Jurkat, Clone E6-1 (cell line): ENCODE measurements around the gene CPA1.
A peak's percentile ranks its signal among the peaks of the same experiment; 100 is the strongest.
"Not testable (repeated sequence)": the region's sequence is repeated elsewhere in the genome, so short reads cannot be mapped to it uniquely, and the experiment has no call there.

Experiments used
- DNase-seq: peaks from one replicate; pipeline ENCODE4 v3.0.0-alpha.2; 2011; ENCODE audit warnings: low read depth, low spot score
- H3K4me3 ChIP-seq: 2 replicates; pipeline ENCODE4 v1.5.1; 2011; ENCODE audit warnings: mild to moderate bottlenecking, low read length, control low read depth, moderate library complexity

CPA1 gene

DNA sequence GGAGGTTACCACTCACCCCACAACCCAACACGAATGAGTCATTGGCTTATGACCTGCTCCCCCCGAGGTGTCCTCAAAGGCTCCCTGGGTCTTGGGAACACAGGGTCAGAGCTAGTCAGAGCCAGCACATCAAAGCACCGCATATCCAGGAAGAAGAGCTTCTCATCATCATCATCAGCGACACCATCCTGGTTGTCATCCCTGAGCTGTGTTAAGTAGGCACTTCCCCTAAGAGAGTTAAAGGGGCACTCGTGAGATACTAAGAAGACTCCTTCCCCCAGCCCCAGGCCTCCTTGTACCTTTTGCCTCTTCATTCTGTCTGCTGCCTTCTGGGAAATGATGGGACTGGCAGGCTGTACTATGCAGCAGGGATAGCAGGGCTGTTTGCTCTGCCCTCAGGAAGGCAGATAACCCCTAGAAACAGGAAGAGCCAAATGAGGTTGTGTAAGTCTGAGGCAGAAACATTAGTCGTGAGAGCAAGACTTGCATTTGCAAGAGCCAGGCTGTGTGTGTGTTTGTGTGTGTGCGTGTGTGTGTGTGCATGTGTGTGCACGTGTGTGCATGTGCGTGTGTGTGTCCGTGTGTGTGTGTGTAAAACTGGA, 11.1 kb upstream of the CPA1 start:
- no peak overlapping the region for H3K4me3 ChIP-seq
- peak; percentile 31 for DNase-seq

DNA sequence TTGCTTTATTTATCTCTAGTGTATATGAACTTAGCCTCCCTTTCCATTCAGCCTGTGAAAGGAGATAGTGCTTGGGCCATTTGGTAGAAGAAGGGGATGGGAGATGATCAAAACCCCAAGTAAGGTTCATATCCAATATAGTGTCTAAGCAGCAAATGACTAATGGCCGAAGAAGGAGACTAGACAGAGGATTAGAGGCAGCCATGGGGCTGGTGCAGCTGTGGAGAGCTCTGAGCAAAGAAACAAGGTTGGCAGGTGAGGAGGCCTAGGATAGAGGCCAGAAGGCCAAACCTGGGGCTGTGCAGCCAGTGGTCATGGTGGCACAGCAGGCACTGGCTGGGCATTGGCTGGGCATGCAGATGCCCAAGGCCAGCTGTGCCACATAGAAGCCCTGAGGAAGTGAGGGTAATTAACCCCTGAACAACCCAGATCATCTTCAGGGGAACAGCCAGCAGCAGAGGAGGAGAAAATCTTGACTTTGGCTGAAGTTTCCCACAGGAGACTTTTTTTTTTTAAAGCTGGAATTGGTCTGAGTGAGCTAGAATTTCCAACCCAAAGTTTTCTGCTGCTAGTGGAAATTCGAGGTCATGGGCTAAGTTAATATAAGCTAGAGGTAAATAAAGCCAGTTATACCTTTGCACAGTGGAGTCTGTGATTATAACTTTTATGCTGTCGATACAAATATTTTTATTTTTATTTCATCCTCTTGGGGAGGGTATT, 10.3 kb upstream of the CPA1 start:
- DNase-seq: no peak
- H3K4me3 ChIP-seq: no peak overlapping the region

- no peak for DNase-seq
These were observed 9.2 kb upstream of the CPA1 start for GRCh38 chr7:130371046-130371445.

GRCh38 chr7:130372402-130373165, 7.7 kb upstream of the CPA1 start:
- DNase-seq: no peak

More at GRCh38 chr7:130371046-130371445, 9.2 kb upstream of the CPA1 start:
- no peak overlapping the region for H3K4me3 ChIP-seq

GRCh38 chr7:130374507-130374906, 5.8 kb upstream of the CPA1 start:
- DNase-seq: no peak
- H3K4me3 ChIP-seq: no peak overlapping the region

More at GRCh38 chr7:130372402-130373165, 7.7 kb upstream of the CPA1 start:
- no peak overlapping the region for H3K4me3 ChIP-seq

GRCh38 chr7:130376461-130376860, 3.8 kb upstream of the CPA1 start:
- DNase-seq, H3K4me3 ChIP-seq: not testable (repeated sequence)

DNA sequence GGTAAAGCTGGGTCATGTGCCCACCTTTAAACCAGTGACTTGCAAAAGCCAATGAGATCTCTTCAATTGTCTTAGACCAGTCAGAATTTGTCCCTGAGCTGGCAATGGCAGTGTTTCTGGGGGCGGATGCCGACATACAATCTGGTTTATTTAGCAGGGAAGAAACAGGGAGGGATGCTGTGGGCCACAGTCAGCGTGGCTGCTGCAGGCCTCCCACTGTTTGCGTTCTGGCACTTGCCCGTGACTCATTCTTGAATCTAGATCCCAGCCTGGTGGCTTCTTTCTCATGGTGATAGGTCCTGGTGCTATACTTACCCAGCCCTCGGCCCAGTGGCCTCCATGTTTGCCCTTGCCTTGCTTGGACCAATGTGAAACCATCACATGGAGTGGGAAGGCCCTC, 3.1 kb upstream of the CPA1 start:
- no peak overlapping the region for H3K4me3 ChIP-seq
- DNase-seq: no peak

GRCh38 chr7:130379019-130379418, 1.3 kb upstream of the CPA1 start:
- no peak overlapping the region for H3K4me3 ChIP-seq
- DNase-seq: no peak

DNA sequence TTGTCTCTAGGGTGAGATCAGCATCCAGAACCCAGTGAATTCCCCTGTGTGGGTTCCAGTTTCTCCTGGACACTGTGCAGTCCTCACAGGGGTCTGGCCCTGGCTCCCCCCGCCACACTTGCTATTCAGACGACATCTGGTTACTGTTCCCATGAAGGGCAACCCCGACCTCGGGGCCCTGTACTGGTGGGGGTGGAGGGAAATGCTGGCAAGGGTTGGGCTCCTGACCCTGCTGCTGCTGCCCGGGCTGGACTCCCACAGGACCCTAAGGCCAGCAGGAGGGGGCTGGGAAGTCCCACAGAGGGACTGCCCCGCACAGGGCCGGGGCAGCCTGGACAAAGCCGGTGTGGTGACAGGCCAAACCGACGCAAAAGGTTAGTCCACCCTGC, 768 bp upstream of the CPA1 start:
- H3K4me3 ChIP-seq: no peak overlapping the region
- DNase-seq: no peak

GRCh38 chr7:130380861-130381455, 664 bp downstream of the CPA1 start:
- no peak overlapping the region for H3K4me3 ChIP-seq
- DNase-seq: no peak

- no peak for DNase-seq
- H3K4me3 ChIP-seq: no peak overlapping the region
These were observed 1.4 kb downstream of the CPA1 start for GRCh38 chr7:130381468-130382312.

DNA sequence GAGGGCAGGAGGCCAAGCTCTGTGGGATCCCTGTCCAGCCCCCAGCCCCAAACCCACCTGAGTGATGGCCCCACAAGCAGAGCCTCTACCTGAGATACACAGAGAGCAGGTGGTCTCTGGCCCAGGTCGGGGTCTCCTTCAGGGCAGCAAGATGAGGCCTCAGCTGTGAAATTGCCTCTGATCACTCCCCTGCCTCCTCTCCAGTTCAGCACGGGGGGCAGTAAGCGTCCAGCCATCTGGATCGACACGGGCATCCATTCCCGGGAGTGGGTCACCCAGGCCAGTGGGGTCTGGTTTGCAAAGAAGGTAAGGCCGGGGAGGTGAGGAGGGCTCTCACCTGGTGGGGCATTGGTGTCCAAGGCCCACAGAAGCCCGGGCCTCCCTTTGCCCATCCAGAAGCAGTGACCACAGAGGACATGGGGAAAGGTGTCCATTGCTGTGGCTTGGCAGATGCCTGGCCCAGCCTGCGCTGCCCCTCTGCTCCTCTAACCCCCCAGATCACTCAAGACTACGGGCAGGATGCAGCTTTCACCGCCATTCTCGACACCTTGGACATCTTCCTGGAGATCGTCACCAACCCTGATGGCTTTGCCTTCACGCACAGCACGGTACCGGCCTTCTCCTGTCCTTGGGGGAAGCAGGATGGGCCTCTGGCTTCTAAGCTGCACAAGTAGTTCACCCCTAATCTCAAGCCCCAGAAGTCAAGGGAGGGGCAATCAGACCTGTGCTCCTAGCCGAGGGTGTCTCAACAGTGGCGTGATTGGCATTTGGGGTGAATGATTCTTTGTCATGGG, 3.1 kb downstream of the CPA1 start:
- no peak for DNase-seq
- no peak overlapping the region for H3K4me3 ChIP-seq

- no peak for DNase-seq
- H3K4me3 ChIP-seq: no peak overlapping the region
These were observed 4.1 kb downstream of the CPA1 start for GRCh38 chr7:130384371-130384801.

GRCh38 chr7:130384841-130385599, 4.7 kb downstream of the CPA1 start:
- no peak for DNase-seq
- H3K4me3 ChIP-seq: no peak overlapping the region

DNA sequence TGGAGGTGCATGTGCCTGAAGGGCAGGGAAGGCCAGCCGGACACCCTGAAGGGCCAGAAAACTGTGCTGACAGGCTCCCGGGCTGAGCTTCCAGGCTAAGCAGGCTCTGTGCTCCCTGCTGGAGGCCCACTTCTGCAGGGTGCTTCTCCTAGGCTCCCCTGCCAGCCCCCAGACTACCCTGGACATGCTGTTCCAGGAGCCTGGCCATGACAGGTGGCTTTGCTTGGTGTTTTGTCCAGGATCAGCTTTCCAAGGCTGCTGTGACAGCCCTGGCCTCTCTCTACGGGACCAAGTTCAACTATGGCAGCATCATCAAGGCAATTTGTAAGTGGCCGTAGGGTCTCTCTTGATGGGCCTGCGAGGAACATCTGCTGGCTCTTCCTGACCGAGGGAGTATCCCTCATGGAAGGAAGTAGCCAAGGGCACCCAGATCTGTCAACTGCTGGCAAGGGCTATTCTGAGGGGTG, 5.3 kb downstream of the CPA1 start:
- no peak for DNase-seq
- no peak overlapping the region for H3K4me3 ChIP-seq

DNA sequence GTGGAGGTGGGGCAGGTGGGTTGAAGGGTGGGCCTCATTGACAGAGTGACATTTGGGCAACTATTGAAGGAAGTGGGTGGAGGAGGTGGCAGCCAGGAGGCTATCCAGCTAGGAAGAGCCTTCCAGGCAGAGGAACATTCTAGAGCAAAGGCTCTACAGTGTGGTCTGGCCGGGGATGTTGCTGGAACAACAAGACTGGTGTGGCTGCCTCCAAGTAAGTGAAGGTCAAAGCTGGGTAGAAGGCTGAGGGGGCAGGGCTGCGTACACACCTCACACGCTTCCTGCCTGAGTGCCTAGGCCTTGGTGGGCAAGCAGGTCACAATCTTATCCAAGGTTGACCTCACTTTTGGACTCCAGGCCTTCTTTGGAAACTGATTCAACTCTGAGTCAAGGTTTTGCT, 6.6 kb downstream of the CPA1 start:
- no peak overlapping the region for H3K4me3 ChIP-seq
- no peak for DNase-seq

GRCh38 chr7:130387306-130387627, 7.0 kb downstream of the CPA1 start:
- no peak for DNase-seq
- H3K4me3 ChIP-seq: no peak overlapping the region
